Embryonic facial prominence (tissue), 1 donor: Measurements from ENCODE around the gene HERC2.
"Not testable (repeated sequence)": the region's sequence is repeated elsewhere in the genome, so short reads cannot be mapped to it uniquely, and the experiment has no call there.

Source experiments
- DNase-seq: peaks from one replicate; pipeline ENCODE4 v3.0.0-alpha.2; 2016; ENCODE audit errors: extremely low spot score

The HERC2 gene

GRCh38 chr15:28182216-28182615 lies 139.8 kb downstream of the HERC2 start:
- no peak for DNase-seq

DNA sequence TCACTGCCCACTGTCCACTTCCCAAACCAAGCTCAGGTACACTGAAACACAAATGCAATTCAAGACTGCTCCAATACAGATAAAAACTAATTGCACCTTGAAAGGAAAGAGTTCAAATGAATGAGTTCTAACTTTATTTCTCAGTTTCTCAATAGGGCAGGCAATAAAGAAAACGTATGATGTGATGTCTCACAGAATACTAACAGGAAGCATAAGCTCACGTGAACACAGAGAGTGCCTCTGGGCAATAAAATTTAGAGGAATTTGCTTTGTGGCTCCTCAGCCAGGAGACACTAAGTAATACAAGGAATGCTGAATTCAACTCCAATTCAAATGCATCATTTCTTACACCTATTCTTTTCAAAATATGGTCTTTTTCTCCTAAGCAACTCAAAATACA lies 140.6 kb downstream of the HERC2 start:
- DNase-seq: no peak

DNA sequence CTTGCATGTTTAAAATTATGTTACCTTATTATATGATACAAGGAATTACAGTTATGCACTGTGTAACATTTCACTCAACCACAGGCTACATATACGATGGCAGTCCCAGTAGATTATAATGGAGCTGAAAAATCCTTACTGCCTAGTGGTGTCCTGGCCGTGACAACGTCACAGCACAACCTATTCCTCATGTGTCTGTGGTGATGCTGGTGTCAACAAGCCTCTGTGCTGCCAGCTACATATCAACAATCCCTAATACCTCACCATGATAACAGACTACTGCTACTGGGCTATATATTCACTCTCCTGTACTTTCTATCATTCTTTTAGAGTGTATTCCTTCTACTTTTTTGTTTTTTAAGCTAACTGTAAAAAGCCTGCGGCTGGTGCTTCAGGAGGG lies 142.7 kb downstream of the HERC2 start:
- no peak for DNase-seq

GRCh38 chr15:28178727-28179126 lies 143.3 kb downstream of the HERC2 start:
- DNase-seq: no peak

- no peak for DNase-seq
Measured at GRCh38 chr15:28178290-28178689, 143.7 kb downstream of the HERC2 start.

DNA sequence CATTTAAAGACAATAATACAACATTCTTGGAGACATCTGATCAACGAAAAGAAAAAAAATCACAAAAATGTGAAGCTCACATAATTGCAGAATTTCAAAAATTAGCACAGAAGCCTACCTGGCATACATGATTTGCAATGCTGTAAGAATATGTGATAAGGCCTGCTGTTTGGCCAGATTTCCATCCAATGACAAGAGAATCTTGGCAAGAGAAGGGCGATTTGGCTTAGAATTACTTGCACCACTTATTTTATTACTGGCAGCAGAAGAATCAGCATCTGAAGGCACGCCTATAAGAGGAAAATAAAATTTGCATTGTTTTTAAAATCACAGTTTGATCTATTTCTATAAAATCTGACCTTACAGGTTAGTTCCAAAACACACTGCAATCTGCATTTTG lies 152.6 kb downstream of the HERC2 start:
- no peak for DNase-seq

DNA sequence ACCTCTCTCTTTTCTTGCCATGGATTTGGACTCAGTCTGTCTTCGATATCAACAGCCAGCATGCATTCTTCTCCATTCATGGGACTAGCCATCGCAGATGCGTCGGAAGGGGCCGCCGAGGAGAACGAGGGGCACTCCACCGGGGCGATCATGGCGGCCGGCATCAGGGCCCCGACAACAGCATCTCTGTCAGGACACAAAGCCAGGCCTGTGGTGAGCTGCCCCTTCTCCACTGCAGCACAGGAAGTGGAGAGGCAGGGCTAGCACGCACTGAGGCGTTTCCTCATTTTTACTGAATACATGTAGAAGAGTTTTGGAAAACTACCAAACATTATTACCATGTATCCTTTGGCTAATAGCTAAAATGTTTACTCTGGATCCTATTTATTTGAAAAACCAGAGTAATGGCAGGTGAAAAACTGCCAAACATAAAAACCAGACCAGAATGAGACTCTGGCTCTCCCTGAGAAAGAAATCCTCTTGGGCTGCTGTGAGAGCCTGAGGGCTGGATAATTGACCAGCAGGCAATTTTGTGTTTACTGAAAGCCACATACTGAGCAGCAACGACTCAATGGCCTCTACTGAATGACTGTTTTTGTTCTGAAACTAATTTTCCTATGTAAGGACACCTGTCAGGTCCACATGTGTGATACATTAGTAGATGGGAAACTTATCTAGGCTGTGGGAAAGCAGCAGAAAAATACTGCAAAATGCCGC lies 153.4 kb downstream of the HERC2 start:
- not testable (repeated sequence) for DNase-seq

GRCh38 chr15:28167042-28167441 lies 154.9 kb downstream of the HERC2 start:
- no peak for DNase-seq

DNA sequence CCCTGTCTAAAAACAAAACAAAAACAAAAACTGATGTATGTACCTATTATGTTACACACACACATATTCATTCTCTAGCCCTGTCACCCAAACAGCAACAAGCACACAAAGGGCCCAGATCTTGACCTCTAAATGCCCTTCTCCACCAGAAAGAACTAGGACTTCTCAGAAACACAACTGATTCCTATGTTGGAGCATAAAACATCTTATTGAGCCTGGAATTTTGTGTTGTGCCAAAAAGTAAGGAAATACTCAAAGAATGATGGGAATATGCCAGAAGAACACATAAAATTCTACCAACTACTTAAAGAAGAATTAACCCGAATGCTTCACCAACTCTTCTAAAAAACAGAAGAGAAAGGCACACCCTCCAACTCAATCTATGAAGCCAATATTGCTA lies 156.2 kb downstream of the HERC2 start:
- no peak for DNase-seq

GRCh38 chr15:28164876-28165275 lies 157.1 kb downstream of the HERC2 start:
- DNase-seq: no peak

GRCh38 chr15:28154283-28154682 lies 167.7 kb downstream of the HERC2 start:
- no peak for DNase-seq

- DNase-seq: no peak
Measured at GRCh38 chr15:28153492-28154119, 168.4 kb downstream of the HERC2 start.

- DNase-seq: not testable (repeated sequence)
Measured at GRCh38 chr15:28152538-28152923, 169.4 kb downstream of the HERC2 start.

- DNase-seq: not testable (repeated sequence)
Measured at GRCh38 chr15:28151864-28152537, 170.0 kb downstream of the HERC2 start.

- no peak for DNase-seq
Measured at GRCh38 chr15:28147801-28148200, 174.2 kb downstream of the HERC2 start.

- DNase-seq: not testable (repeated sequence)
Measured at GRCh38 chr15:28145419-28145818, 176.6 kb downstream of the HERC2 start.

GRCh38 chr15:28140062-28140461 lies 181.9 kb downstream of the HERC2 start:
- no peak for DNase-seq

GRCh38 chr15:28137408-28138039 lies 184.5 kb downstream of the HERC2 start:
- DNase-seq: not testable (repeated sequence)

GRCh38 chr15:28136236-28136904 lies 185.6 kb downstream of the HERC2 start:
- DNase-seq: not testable (repeated sequence)

GRCh38 chr15:28133281-28133680 lies 188.7 kb downstream of the HERC2 start:
- no peak for DNase-seq

DNA sequence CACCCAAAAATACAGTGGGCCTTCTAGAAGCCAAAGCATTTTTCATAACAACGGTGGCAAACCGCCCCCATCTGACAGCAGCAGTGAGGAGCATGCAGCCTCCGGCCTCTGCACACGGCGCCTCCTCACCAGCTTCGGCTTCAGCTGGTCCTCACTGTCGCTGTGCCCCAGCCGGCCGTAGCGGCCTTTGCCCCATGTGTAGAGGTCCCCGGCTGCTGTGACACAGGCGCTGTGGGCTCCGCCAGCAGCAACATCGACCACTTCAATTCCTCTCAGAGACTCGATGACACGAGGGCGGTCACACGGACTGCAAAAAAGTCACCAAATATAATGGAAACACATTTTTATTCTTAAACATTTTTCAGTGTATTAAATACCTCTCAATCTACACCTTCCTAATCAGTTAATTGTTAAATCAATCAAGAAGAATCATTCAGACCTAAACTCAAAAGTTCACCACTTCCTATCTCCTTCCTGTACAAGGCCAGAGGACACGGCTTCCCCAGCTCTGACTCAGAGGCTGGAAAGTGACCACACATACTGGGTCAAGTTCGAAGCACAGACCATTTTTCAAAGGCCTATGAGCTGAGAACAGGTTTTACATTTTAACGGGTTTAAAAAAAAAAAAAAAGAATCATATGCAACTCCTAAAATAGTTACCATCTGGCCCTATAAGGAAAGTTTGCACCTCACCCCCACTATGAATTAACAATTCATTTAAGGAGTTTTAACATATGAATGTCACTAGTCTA lies 189.3 kb downstream of the HERC2 start:
- no peak for DNase-seq
